ENCODE results near the gene TOMM34. TPM values are rescaled to one million over a fixed set of nuclear protein-coding genes. Genes with fewer than 3 reads are reported as not detected.

The TOMM34 gene
- total and polyA plus RNA-seq, 2 experiments from 2014 or later, result 32.0 to 50.0 TPM

- 97% methylated on average over 8 of the region's 8 CpGs for WGBS (ENCODE audit: low lambda C conversion rate, missing lambda C conversion rate)
- DNase-seq (ENCODE audit: low spot score), result no peak
Observed at GRCh38 chr20:44932916-44933315, 27.3 kb downstream of the TOMM34 start.

GRCh38 chr20:44931911-44932310 is 28.3 kb downstream of the TOMM34 start:
- no peaks in the 10 kb centered on the region for H4K20me1 ChIP-seq (ENCODE audit: insufficient read depth, poor library complexity, severe bottlenecking)
- H2AFZ ChIP-seq, result no peak overlapping the region
- H3K79me2 ChIP-seq, result no peaks in the 10 kb centered on the region
- no peaks in the 10 kb centered on the region for H3K9me2 ChIP-seq (replicated peaks; ENCODE audit: insufficient read depth)
- H3K4me3 ChIP-seq, result no peak overlapping the region
- H3K36me3 ChIP-seq (replicated peaks; ENCODE audit: insufficient read depth, low read depth), result no peaks in the 10 kb centered on the region
- TF ChIP-seq EZH2 (IDR thresholded peaks at IDR 0.05; ENCODE audit: borderline replicate concordance) (no peak), EZH2phosphoT487 (IDR thresholded peaks at IDR 0.05; ENCODE audit: low read depth, severe bottlenecking, unreplicated experiment) (no peak), CTCF (IDR thresholded peaks at IDR 0.05; ENCODE audit: poor library complexity) (no peak)
- WGBS (ENCODE audit: low lambda C conversion rate, missing lambda C conversion rate), result 100% methylated on average over 3 of the region's 3 CpGs
- H3K9me3 ChIP-seq (ENCODE audit: low read depth), result no peaks in the 10 kb centered on the region
- H3K27ac ChIP-seq, result no peak overlapping the region
- H3K4me2 ChIP-seq, result no peak overlapping the region
- no peaks in the 10 kb centered on the region for H3K4me1 ChIP-seq (ENCODE audit: insufficient read depth)
- H3K27me3 ChIP-seq, result no peaks in the 10 kb centered on the region
- no peak for DNase-seq (ENCODE audit: low spot score)

More at GRCh38 chr20:44932916-44933315, 27.3 kb downstream of the TOMM34 start:
- no peaks in the 10 kb centered on the region for H3K9me3 ChIP-seq (ENCODE audit: low read depth)
- no peak overlapping the region for H3K4me3 ChIP-seq
- no peaks in the 10 kb centered on the region for H3K4me1 ChIP-seq (ENCODE audit: insufficient read depth)
- no peak overlapping the region for H3K27ac ChIP-seq
- H3K9me2 ChIP-seq (replicated peaks; ENCODE audit: insufficient read depth), result no peaks in the 10 kb centered on the region
- no peaks in the 10 kb centered on the region for H3K79me2 ChIP-seq
- H3K4me2 ChIP-seq, result no peak overlapping the region
- no peak overlapping the region for H2AFZ ChIP-seq
- no peaks in the 10 kb centered on the region for H3K36me3 ChIP-seq (replicated peaks; ENCODE audit: insufficient read depth, low read depth)
- H4K20me1 ChIP-seq (ENCODE audit: insufficient read depth, poor library complexity, severe bottlenecking), result no peaks in the 10 kb centered on the region
- TF ChIP-seq EZH2 (IDR thresholded peaks at IDR 0.05; ENCODE audit: borderline replicate concordance) (no peak), CTCF (IDR thresholded peaks at IDR 0.05; ENCODE audit: poor library complexity) (no peak), EZH2phosphoT487 (IDR thresholded peaks at IDR 0.05; ENCODE audit: low read depth, severe bottlenecking, unreplicated experiment) (no peak)
- H3K27me3 ChIP-seq, result no peaks in the 10 kb centered on the region

GRCh38 chr20:44930517-44931168 is 29.6 kb downstream of the TOMM34 start:
- no peaks in the 10 kb centered on the region for H3K4me1 ChIP-seq (ENCODE audit: insufficient read depth)
- H3K27ac ChIP-seq, result no peak overlapping the region
- no peak overlapping the region for H3K4me3 ChIP-seq
- no peaks in the 10 kb centered on the region for H3K9me3 ChIP-seq (ENCODE audit: low read depth)
- H3K9me2 ChIP-seq (replicated peaks; ENCODE audit: insufficient read depth), result no peaks in the 10 kb centered on the region
- H3K27me3 ChIP-seq, result no peaks in the 10 kb centered on the region
- H3K4me2 ChIP-seq, result no peak overlapping the region
- no peaks in the 10 kb centered on the region for H3K79me2 ChIP-seq
- H2AFZ ChIP-seq, result no peak overlapping the region
- H4K20me1 ChIP-seq (ENCODE audit: insufficient read depth, poor library complexity, severe bottlenecking), result no peaks in the 10 kb centered on the region
- WGBS (ENCODE audit: low lambda C conversion rate, missing lambda C conversion rate), result 95% methylated on average over 18 of the region's 18 CpGs
- H3K36me3 ChIP-seq (replicated peaks; ENCODE audit: insufficient read depth, low read depth), result no peaks in the 10 kb centered on the region
- DNase-seq (ENCODE audit: low spot score), result no peak
- TF ChIP-seq CTCF (IDR thresholded peaks at IDR 0.05; ENCODE audit: poor library complexity) (no peak), EZH2phosphoT487 (IDR thresholded peaks at IDR 0.05; ENCODE audit: low read depth, severe bottlenecking, unreplicated experiment) (no peak), EZH2 (IDR thresholded peaks at IDR 0.05; ENCODE audit: borderline replicate concordance) (no peak)
